ENCODE data around the gene MYEOV. TPM values are rescaled to one million over a fixed set of nuclear protein-coding genes. Genes with fewer than 3 reads are reported as not detected.

MYEOV gene
- 10 to 100 TPM; 13.9 to 32.9 (median 25.8) TPM for total RNA-seq

- TF ChIP-seq CTCF (IDR thresholded peaks at IDR 0.05): no peak
- TF ChIP-seq POLR2A (IDR thresholded peaks at IDR 0.05): no peak
- 78 to 85% methylated on average over 13 to 16 of the region's 16 CpGs for WGBS, 2 donors
- H3K4me3 ChIP-seq (ENCODE audit: low read depth, poor library complexity, severe bottlenecking): no peak within 1 kb of the TSS
- DNase-seq (ENCODE audit: low spot score in 2 of 2): no peak
- intact Hi-C loops (cut with DNase I; ENCODE audit: low total_unique reads): no loop called here
These were observed at the start of gene MYEOV for GRCh38 chr11:69293819-69294505. Gene MYEOV (plus strand): TSS chr11:69294155. CDS start chr11:69295355, 1,200 bp downstream.

GRCh38 chr11:69244266-69244665 lies 49.7 kb upstream of the MYEOV start:
- no peak for TF ChIP-seq POLR2A (IDR thresholded peaks at IDR 0.05)
- intact Hi-C loops (cut with DNase I; ENCODE audit: low total_unique reads): no loop called here
- DNase-seq (ENCODE audit: low spot score in 2 of 2): no peak
- no peak overlapping the region for H3K4me3 ChIP-seq (ENCODE audit: low read depth, poor library complexity, severe bottlenecking)
- WGBS, 2 donors: 87 to 98% methylated on average over 3 of the region's 3 CpGs

GRCh38 chr11:69245041-69245440 lies 48.9 kb upstream of the MYEOV start:
- peak in 1 of 2 donors; percentile 40 for DNase-seq (ENCODE audit: low spot score in 2 of 2)
- intact Hi-C loops (cut with DNase I; ENCODE audit: low total_unique reads): no loop called here
- 48 to 78% methylated on average over 2 of the region's 2 CpGs for WGBS, 2 donors
- TF ChIP-seq POLR2A (IDR thresholded peaks at IDR 0.05) (no peak), CTCF (IDR thresholded peaks at IDR 0.05) (no peak)
- H3K4me3 ChIP-seq (ENCODE audit: low read depth, poor library complexity, severe bottlenecking): no peak overlapping the region

GRCh38 chr11:69245491-69246345 lies 48.2 kb upstream of the MYEOV start:
- no peak overlapping the region for H3K4me3 ChIP-seq (ENCODE audit: low read depth, poor library complexity, severe bottlenecking)
- peak in 1 of 2 donors; percentile 67 for DNase-seq (ENCODE audit: low spot score in 2 of 2)
- TF ChIP-seq CTCF (IDR thresholded peaks at IDR 0.05): no peak
- no peak for TF ChIP-seq POLR2A (IDR thresholded peaks at IDR 0.05)
- 90 to 93% methylated on average over 16 of the region's 16 CpGs for WGBS, 2 donors
- intact Hi-C loops (cut with DNase I; ENCODE audit: low total_unique reads): no loop called here

- intact Hi-C loops (cut with DNase I; ENCODE audit: low total_unique reads): no loop called here
- WGBS, 2 donors: 75 to 78% methylated on average over 31 to 35 of the region's 35 CpGs
- TF ChIP-seq CTCF (IDR thresholded peaks at IDR 0.05): no peak
- no peak for TF ChIP-seq POLR2A (IDR thresholded peaks at IDR 0.05)
- peak in 1 of 2 donors; percentile 81 for DNase-seq (ENCODE audit: low spot score in 2 of 2)
- no peak overlapping the region for H3K4me3 ChIP-seq (ENCODE audit: low read depth, poor library complexity, severe bottlenecking)
These were observed 44.4 kb upstream of the MYEOV start for GRCh38 chr11:69249311-69250185.

All from lower leg skin (tissue), 4 donors.